ENCODE measurements around the gene RABGAP1.

- TF ChIP-seq CTCF (IDR thresholded peaks at IDR 0.05; ENCODE audit: low read length) (no peak), EZH2 (optimal IDR thresholded peaks at IDR 0.05; ENCODE audit: low read depth, low read length) (no peak), EZH2phosphoT487 (IDR thresholded peaks at IDR 0.05; ENCODE audit: low read length) (no peak)
These were observed 86.7 kb downstream of the RABGAP1 start for GRCh38 chr9:123027517-123027916.
